ENCODE results near the gene HSPH1.

Gene HSPH1

DNA sequence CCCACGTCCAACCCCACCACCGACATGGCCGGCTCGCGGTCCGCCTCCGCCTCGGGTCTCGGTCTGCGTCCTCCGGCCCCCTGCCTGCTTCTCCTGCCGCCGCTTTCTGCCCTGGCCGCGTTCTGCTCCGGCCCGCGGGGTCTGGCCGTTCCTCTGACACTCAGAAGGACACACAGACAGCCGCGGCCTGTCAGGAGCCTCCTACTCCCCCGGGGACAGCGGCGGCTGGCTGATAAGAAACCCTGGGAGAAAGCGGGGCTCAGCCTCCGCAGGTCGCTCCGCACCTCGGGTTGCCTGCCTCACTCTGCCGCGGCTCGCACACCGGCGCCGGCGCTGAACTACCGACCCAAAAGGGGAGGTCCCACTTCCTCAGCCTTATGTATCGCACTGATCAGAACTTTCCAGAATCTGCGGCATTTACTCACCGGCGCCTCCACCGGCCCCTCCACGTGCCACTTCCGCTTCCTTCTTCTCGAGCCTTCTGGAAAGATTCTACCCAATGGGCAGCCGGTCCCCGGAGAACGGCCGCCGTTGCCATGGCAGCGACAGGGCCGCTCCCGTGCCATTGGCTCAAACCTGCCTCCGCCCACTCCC lies at the start of gene HSPH1:
HSPH1 (minus strand) TSS at position 348 of the 594 bp plus-strand sequence; CDS start at position 26, 322 bp downstream.
- DNase-seq = peak; percentile 98
- in situ Hi-C loops (cut with MboI; ENCODE audit: low pct_unique_long_range_greater_than_20kb, low sequenced_read_pairs) = no loop called here

DNA sequence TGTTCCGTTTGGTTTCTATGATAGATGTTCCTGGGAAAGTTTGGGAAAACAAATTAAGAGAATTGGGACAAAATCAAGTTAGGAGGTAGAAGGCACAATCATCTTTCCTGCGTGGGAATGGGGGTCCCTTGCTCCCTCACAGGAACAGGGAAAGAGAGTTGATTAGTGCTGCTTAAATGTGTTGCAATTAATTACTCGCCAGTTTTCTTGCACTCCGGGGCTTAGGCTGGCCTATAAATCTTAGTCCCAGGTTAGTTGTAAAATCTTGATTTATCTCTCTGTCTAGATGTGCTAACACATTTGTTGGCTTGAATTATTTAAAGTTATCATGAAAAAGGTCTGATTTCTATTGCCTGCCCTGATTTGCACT lies 48.1 kb upstream of the HSPH1 start:
- DNase-seq = no peak
- in situ Hi-C loops (cut with MboI; ENCODE audit: low pct_unique_long_range_greater_than_20kb, low sequenced_read_pairs) = no loop called here

DNA sequence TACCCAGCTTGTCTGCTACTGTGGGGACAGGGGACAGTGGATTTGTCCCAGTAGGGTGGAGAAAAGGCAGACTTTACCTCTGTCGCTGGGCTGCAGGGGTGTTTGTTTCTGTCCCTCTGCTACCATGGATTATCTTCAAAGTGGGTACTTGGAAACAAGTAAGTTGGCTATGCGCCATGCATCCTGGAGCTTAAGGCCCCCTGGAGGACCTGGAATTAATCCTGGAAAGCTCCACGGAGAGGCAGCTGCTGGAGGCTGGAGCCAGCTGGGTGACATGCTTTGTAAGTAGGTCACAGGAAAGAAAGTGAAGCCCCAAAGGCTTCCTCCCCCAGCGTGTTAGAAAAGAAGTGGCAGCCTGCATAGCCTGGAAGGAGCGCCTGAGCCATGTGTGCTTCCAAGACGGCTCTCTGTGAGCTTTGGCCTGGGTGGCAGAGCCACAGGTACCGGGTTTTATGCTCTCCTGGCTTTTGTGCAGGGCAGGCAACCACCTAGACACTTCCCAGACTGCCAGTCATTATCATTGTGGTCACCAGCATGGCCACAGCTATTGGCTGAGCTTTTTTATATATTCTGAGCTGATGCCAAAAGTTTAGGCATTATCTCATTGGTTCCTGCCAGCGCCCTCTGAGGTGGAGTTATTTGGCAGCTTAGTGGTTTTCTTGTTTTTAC lies 47.6 kb upstream of the HSPH1 start:
- no peak for DNase-seq
- in situ Hi-C loops (cut with MboI; ENCODE audit: low pct_unique_long_range_greater_than_20kb, low sequenced_read_pairs) = no loop called here

DNA sequence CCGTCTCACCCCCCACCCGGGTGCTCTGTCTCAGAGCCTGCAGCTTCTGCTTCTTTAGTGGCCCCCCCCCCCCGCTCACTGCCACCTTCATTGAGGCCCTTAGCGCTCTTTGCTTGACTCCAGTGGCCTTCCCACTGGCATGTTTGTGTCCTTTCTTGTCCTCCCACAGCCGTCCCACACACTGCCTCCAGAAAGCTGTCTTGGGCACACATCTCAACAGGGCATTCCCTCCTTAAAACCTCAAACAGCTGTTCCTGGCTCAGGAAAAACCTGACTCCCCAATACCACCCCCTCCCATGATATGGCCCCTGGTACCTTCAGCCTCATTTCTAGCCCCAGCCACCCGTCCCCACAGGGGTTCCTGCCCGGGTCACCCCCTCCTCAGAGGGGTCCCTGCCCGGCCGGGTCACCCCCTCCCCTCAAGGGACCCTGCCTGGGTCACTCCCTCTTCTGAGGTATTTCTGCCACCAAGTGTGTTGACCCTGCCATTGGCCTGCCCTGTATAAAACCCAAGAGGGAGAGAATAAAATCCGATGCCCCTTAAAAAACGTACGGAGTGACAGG lies 46.9 kb upstream of the HSPH1 start:
- DNase-seq = no peak
- in situ Hi-C loops (cut with MboI; ENCODE audit: low pct_unique_long_range_greater_than_20kb, low sequenced_read_pairs) = no loop called here

DNA sequence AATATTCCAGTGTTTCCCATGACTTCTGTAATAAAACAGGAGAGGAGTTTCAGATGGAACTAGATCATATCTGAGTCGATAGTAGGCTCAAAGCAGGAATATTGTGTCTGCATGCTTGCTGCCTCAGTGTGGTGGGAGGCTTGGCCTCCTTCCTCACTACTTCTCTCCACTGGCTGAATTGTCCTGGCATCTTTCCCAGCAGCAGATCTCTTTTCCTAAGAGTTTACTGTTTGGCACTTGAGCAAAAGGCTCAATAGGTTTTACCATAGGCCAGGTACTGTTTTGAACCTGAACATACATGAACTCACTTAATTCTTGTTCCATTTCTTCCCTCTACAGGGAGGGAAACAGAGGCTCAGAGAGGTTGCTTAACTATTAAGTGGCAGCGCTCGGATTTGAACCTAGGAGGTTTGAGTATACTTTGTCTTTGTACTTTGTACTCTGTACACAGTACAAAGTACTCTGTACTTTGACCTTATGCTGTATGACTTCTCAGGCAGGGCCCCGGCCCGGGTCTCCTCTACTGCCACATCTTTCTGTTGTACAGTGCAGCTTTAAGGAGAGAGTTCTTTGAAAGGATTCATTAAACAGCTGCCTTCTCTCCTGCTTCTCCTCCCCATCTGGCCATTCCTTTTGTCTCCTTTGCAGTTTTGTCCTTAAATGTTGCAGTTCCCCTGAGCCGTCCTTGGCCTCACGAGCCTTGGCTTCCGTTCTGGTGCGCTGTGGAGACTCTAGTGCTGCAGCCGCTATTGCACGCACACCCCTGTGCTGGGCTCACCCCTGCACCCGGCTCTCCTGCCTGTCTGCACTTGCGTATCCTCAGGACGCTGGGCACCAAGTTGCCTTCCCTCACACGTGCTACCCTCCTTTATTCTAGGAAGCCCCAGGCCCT lies 46.2 kb upstream of the HSPH1 start:
- DNase-seq = no peak
- in situ Hi-C loops (cut with MboI; ENCODE audit: low pct_unique_long_range_greater_than_20kb, low sequenced_read_pairs) = no loop called here

DNA sequence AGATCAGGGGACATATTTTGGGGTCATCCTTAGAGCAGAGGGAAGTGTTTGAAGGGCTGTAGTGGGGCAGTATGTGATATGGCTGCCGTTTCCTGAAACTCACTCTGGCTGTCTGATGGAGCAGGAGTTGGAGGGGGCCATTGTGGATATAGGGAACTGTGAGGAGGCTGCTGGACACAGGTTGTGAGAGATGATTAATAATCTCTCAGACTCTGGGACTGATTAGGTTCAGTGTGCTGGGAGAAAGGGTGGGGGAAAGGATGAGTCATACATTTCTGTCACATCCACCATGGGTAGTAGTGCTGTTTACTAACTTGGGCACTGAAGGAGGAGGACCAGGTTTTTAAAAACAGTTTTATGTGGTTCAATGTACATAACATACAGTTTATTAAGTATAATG lies 42.9 kb upstream of the HSPH1 start:
- in situ Hi-C loops (cut with MboI; ENCODE audit: low pct_unique_long_range_greater_than_20kb, low sequenced_read_pairs) = no loop called here
- no peak for DNase-seq

DNA sequence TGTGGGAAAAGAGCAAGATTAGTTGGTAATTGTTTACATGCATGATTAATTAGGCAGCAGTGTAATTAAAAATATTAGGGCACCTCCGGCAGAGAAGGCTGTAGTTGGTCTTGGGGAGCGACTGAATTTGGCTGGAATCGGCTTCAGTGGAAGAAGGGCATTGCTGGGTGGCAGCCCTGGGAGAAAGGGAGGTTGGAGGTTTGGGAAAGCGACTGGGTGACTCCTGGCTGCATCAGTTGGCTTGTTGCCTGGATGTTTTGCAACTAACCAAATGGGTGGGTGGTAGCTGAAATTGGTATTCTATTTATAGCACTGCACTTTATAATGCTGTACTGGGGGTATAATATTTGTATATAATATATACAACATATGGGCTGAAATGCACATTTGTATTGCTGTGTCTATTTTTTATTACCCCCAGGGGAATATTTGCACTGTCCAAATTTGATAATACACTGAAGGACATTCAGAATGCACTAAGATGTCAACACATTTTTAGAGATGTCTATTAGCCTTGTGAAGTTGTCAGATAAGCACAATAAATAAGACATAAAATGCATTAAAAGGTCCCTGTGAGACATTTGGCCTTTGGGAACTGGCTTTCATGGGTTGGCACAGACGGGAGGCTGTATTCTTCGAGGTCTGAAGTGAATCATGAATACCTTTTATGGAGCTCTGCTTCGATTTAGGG lies 39.8 kb upstream of the HSPH1 start:
- DNase-seq = no peak
- in situ Hi-C loops (cut with MboI; ENCODE audit: low pct_unique_long_range_greater_than_20kb, low sequenced_read_pairs) = no loop called here

DNA sequence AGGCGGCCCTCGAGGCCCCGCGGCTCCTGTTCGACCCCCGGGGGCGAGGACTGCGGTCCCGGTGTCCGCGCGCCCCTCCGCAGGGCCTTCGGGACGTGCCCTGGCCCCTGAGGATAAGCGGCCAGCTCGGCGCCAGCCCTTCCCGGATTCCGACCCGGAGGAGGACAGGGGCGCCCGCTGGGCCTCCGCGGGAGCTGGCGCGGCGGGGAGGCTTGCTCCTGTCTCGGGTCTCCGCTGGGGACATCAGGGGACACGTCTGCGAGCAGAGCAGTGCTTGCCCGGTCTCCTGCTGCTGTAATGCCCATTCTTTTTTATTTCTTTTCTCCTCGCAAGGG lies 38.9 kb upstream of the HSPH1 start:
- DNase-seq = peak; percentile 53
- in situ Hi-C loops (cut with MboI; ENCODE audit: low pct_unique_long_range_greater_than_20kb, low sequenced_read_pairs) = no loop called here

DNA sequence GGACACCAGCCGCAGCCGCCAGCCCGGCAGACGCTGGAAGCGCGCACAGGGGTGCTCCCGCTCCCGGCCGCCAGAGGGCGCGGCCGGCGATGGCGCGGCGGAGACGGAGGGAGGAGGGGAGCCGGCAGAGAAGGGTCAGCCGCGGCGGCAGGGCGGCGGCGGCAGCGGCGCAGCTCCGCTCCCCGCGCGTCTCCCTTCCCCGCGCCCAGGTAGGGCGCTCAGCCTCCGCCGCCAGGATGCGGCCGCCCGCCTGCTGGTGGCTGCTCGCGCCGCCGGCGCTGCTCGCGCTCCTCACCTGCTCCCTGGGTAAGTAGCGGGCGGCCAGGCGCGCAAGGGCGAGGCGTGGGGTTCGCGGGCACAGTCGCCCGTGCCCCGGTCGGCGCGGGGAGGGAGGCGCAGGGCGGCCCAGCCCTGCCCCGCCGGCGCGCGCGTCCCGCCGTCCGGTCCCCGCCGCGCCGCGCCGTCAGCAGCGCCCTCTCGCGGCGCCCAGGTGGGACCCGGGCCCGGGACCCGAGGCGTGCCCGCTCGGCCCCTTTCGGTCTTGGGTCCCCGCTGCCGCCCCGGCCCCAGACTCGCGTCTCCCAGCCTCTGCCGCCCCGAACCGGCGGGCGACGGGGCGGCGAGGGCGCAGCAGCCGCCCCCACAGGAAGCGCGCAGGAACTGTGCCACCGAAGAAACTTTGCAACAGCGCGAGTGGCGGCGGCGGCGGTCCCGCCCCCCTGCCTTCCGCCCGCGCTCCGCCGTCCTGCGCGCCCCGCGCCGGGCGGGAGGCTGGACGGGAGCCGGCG lies 38.3 kb upstream of the HSPH1 start, which contains the start of gene B3GLCT:
B3GLCT (plus strand) TSS at position 127 of the 788 bp plus-strand sequence; CDS start at position 237, 110 bp downstream.
- DNase-seq = peak; percentile 85
- in situ Hi-C loops (cut with MboI; ENCODE audit: low pct_unique_long_range_greater_than_20kb, low sequenced_read_pairs) = no loop called here

DNA sequence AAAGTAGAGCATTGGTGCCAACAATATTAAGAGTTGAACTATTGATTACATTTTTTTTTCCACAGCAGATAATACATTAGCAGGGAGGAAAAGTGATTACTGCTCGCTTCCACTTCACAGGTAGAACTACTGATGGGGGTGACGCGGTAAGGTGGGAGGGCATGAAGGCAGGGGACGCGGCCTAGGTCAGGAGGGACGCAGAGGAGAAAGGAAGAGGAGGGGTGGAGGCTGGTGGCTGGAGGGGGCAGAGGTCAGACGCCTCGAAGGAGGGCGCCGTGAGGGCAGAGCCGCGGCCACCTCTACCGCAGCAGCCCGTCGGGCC lies 37.8 kb upstream of the HSPH1 start:
- DNase-seq = no peak
- in situ Hi-C loops (cut with MboI; ENCODE audit: low pct_unique_long_range_greater_than_20kb, low sequenced_read_pairs) = no loop called here

DNA sequence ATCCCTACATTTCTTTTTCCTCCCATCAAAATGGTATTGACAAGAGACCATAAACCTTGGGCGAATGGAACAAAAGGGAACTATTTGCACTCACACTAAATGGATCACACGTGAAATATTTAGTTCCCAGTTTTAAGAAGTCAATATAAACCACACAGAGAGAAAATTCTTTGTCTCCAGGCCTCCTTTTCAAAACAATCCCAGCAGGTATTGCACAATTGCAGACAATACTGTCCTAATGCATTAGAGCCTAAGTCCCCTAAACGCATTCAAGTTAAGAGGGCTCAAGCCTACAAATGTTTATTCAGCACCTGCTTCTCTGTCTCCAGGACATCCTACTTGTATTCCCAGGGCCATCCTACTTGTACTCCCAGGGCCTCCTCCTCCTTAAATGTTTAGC lies 36.8 kb upstream of the HSPH1 start:
- no peak for DNase-seq
- in situ Hi-C loops (cut with MboI; ENCODE audit: low pct_unique_long_range_greater_than_20kb, low sequenced_read_pairs) = no loop called here

DNA sequence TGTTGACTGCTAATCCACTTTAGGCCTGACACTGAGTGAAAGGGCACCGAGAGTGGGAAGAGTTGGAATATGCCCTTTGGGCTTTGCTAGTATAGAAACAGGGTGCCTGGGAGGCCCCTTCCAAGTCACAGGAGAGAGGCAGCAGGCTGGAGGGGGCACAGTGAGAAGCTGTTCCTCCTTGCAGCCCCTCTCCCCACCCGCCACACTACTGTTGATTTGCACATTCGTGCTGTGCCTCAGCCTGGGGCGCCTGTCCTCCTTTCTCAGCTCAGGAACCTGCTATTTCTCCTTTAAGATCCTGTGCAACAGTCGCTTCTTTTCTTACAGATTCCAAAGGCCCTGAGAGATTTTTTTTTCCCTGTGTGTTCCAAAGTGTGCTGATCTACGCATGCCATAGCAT lies 35.3 kb upstream of the HSPH1 start:
- in situ Hi-C loops (cut with MboI; ENCODE audit: low pct_unique_long_range_greater_than_20kb, low sequenced_read_pairs) = no loop called here
- no peak for DNase-seq

DNA sequence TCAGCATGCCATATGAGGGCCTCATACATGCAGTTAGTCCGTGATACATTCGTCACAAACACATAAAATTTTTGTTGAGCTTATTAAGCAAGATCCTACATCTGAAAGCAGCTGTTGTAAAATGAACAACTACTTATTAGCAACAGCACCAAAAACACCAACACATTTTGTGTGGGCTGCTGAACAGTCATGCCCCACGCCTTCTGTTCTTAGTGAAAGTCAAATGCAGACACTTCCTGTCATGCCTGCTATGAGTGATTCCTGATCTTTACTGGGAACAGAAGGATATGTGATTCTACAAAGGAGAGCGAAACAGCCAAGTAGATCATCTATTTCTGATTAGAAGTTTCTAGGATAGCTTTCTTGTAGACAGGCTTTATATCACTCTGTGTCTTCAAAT lies 33.9 kb upstream of the HSPH1 start:
- no peak for DNase-seq
- in situ Hi-C loops (cut with MboI; ENCODE audit: low pct_unique_long_range_greater_than_20kb, low sequenced_read_pairs) = no loop called here

DNA sequence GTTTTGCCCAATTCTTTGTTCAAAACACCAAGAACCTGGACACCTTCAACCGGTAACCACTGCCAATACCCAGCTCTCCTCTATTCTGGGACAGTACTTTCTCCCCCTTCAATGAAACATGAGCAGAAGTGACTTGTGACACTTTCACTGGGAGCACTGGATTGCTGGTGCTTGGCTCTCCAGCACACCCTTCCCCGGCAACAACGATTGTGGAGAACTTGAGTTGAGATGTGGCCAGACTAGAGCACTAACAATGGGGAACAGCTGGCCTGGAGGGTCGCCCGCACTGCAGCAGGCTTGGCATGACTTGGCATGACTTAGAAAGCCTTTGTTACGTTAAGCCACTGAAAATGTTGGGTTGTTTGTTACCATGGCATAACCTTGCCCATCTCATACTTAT lies 30.6 kb upstream of the HSPH1 start:
- in situ Hi-C loops (cut with MboI; ENCODE audit: low pct_unique_long_range_greater_than_20kb, low sequenced_read_pairs) = no loop called here
- DNase-seq = no peak

DNA sequence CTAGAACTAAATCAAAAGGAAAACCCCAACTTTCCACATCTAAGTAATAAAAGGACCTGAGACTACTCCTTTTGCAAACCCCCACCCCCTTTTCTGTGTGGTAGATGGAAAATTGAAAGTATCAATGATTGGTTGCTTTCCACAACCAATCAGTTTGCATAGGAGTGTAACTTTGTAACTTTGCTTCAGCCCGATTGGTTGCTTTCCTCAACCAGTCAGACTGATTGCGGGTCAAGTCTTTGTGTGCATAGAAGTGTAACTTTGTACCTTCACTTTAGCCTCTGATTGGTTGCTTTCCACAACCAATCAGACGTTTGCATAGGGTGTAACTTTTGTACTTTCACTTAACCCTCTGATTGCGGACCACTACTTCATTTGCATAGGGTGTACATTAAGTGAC lies 30.0 kb upstream of the HSPH1 start:
- in situ Hi-C loops (cut with MboI; ENCODE audit: low pct_unique_long_range_greater_than_20kb, low sequenced_read_pairs) = no loop called here
- DNase-seq = no peak

DNA sequence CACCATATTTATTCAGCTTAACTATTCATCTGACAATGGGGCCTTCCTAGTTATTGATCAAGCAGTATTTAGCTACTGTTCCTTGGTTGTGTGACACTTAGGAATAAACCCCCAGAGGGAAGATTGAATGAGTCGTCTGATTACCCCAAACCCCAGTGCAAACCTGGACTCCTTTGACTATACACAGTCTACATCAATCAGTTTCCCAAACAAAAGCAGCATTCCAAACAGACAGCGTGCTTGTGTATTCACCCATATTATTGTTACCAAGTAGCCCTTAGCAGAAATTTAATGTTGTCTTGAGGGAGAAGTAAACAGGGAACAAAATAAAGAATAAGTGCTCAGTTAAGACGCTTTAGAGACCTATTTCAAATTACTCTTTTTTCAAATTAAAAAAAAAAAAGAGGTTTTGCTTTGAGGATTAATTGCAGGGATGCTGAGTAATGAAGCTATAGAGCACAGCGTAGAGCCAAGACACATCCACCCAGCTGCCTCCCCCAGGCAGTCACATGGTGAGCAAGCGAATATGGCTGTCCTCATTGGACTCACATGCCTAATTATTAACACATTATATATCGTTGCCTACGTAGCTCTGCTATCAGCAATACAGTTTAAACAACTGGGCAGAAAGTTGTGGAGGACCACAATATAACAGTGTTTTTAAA lies 23.4 kb upstream of the HSPH1 start:
- in situ Hi-C loops (cut with MboI; ENCODE audit: low pct_unique_long_range_greater_than_20kb, low sequenced_read_pairs) = no loop called here

DNA sequence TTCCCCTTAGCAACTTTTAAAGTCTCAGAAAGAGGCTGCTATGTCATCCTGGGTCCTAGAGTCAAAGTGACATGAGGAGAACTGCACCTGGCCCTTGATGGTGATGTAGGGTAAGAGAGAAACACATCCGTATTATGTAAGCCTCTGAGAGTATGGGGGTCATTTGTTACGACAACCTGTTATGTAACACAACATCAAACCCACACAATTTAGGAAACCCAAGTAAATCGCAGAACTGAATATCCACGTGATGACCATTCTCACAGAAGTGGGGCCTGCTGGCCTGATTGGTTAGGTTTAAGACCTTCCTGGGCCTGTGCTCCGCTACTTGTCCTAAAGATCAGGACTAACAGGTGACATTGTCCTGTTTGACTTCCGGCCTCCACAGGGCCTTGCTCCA lies 22.7 kb upstream of the HSPH1 start:
- in situ Hi-C loops (cut with MboI; ENCODE audit: low pct_unique_long_range_greater_than_20kb, low sequenced_read_pairs) = no loop called here
- no peak for DNase-seq

More for the DNA sequence above, 23.4 kb upstream of the HSPH1 start:
- no peak for DNase-seq

DNA sequence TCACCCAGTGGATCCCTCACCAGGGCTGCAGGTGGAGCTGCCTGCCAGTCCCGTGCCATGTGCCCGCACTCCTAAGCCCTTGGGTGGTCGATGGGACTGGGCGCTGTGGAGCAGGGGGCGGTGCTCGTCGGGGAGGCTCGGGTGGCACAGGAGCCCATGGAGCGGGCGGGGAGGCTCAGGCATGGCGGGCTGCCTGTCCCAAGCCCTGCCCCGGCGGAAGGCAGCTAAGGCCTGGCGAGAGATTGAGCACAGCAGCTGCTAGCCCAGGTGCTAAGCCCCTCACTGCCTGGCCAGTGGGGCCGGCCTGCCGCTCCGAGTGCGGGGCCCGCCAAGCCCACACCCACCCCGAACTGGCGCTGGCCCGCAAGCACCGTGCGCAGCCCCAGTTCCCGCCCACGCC lies 21.3 kb upstream of the HSPH1 start:
- in situ Hi-C loops (cut with MboI; ENCODE audit: low pct_unique_long_range_greater_than_20kb, low sequenced_read_pairs) = no loop called here
- DNase-seq = no peak

Data from KBM-7 (cell line).